SIG-M5 treated with dmso at 0.1 percent for 504 hours (cell line): Measurements from ENCODE around the gene RNF151.

ENCODE experiments used
- DNase-seq: peaks from one replicate; lab custom pipeline; 2025; ENCODE audit not compliant: unreplicated experiment; lab: John Stamatoyannopoulos, UW

Gene RNF151

DNA sequence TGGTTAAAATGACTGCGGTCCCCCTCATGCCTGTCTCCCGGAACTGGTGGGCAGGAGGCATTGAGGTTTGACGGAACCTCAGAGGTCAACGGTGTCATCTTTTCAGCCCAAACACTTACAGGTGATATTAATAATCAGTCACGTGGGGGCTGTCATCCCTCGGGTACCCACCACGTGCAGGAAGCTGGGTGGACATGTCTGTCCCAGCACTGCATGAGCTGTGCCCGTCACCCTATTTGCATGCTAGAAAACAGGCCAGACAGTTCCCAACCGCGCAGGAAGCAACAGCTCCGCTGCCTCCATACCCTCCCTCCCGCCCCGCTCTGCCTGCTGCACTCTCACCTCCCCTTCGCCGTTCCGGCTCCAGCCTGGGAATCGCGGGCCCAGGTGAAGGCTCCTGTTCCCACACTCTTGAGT, 24.5 kb downstream of the RNF151 start:
- DNase-seq = no peak

DNA sequence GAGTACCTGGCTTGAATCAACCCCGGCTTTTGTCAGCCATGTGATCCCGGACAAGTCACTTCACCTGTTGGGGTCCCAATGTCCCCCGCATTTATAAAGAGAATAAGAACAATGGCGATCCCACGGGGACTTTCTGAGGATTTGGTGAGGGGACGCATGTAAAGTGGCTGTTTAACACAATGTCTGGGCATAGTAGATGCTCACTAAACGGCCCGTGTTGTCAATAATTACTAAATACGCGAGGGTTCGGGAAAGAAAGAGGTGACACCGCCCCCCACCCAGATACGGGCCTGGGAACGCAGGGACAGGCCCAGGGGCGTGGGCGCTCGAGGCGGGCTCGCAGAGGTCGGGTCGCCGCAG, 24.9 kb downstream of the RNF151 start:
- DNase-seq = no peak

DNA sequence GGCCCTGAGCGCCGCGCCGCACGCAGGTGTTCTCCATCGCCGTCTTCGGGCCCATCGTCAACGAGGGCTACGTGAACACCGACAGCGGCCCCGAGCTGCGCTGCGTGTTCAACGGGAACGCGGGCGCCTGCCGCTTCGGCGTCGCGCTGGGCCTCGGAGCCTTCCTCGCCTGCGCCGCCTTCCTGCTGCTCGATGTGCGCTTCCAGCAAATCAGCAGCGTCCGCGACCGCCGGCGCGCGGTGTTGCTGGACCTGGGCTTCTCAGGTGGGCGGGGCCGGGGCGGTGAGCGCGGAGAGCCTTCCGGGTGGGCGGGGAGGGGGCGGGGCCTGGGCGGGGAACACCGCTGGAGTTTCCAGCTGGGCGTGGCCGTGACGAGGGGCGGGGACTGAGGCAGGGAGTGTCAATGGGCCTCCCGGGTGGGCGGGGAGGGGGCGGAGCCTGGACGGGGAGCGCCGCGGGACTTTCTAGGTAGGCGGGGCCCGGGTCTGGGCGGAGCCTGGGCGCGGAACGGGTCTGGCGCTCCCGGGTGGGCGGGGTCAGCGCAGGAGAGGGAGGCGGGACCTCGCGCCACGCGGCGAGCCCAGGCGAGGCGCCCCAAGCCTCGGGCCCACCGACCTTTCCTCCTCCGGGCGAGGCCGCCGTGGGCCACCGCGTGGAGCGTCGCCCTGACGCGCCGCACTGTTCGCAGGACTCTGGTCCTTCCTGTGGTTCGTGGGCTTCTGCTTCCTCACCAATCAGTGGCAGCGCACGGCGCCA, 25.5 kb downstream of the RNF151 start:
- peak; percentile 76 for DNase-seq

DNA sequence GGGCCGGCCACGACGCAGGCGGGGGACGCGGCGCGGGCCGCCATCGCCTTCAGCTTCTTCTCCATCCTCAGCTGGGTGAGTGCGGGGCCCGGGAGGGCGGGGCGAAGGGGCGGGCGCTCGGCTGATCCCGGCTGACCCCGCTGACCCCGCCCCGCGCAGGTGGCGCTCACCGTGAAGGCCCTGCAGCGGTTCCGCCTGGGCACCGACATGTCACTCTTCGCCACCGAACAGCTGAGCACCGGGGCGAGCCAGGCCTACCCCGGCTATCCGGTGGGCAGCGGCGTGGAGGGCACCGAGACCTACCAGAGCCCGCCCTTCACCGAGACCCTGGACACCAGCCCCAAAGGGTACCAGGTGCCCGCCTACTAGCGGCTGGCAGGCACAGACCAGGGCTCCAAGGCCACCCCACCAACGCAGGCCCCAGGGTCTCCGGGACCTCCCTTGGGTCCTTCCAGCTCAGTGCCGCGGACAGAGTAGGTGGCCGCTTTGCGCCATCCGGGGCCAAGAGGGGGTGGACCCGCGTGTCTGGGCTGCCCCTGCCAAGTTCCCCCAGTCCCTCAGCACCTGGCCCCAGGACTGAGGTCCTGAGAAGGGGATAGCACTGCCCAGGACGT, 26.2 kb downstream of the RNF151 start:
- no peak for DNase-seq

DNA sequence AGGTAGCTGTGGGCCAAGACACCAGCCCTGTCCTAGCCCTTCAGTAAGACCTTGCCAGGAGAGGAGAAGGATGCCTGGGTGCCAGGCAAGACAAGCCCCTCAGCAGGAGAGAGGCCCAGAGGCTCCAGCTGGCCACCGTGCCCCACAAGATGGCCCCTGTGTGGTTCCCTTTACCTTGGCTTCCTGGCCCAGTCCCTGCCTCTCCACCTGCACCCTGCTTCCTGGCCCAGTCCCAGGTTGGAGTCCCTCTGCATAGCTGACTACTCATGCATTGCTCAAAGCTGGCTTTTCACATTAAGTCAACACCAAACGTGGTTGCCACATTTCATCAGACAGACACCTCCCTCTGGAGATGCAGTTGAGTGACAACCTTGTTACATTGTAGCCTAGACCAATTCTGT, 27.1 kb downstream of the RNF151 start:
- peak; percentile 42 for DNase-seq

DNA sequence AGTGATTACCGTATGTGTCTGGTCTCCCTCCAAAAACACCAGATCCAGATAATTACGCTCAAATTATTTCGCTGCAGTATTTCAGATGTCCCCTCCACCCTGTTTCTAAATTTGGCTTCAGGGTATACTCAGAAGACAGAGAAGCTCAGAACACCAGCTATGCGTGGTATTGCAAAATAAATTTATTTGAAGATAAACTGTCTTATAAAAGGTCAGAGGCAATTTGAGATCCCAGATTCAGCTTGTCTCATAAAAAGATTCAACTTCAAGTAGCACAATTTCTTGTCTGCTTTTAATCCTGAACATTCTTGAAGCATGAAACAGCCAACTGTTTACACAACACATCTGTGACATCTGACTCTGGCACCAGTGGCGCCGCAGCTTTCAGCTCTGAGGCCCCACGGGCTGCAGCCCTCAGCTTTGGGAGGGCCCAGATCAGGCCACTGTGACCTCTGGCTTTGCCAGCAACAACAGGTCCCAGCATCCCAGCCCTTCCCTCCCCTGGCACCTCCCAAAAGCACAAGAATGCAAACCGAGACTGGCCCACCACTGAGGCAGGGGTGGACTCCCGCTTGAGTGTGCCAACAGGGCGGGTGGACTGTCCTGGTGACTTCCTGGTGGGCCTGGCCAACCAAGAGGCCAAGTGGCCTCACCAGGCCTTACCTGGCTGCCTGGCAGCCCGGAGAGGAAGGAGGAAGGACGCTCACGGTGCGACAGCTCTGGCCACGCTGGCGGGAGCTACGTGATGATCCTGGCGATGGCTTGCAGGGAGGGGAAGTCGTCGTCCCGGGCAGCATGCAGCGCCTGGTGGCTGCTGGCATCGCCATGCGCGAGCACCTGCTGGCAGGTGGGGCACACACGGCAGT, 31.1 kb downstream of the RNF151 start:
- DNase-seq = no peak

DNA sequence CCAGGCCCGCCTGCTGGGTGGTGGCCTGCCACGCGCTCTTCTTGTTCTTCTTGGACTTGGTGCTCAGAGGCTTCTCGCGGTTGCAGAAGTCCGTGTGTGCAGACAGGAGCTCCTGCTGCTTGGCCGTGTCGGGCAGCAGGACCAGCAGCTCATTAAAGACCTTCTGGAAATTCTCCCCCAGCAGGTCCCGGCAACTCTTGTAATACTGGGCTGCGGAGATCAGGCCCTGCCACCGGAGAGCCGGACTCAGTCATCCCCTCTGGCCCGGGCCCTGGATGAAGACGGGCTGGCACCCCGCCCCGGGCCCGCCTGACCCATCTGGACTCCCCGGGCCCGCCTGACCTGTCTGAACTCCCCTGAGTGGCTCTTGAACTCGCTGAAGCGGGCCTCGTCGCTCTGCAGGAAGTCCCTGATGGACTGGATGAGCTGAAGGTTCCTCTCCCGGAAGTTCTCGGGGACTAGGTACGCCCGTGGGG, 31.7 kb downstream of the RNF151 start:
- no peak for DNase-seq

DNA sequence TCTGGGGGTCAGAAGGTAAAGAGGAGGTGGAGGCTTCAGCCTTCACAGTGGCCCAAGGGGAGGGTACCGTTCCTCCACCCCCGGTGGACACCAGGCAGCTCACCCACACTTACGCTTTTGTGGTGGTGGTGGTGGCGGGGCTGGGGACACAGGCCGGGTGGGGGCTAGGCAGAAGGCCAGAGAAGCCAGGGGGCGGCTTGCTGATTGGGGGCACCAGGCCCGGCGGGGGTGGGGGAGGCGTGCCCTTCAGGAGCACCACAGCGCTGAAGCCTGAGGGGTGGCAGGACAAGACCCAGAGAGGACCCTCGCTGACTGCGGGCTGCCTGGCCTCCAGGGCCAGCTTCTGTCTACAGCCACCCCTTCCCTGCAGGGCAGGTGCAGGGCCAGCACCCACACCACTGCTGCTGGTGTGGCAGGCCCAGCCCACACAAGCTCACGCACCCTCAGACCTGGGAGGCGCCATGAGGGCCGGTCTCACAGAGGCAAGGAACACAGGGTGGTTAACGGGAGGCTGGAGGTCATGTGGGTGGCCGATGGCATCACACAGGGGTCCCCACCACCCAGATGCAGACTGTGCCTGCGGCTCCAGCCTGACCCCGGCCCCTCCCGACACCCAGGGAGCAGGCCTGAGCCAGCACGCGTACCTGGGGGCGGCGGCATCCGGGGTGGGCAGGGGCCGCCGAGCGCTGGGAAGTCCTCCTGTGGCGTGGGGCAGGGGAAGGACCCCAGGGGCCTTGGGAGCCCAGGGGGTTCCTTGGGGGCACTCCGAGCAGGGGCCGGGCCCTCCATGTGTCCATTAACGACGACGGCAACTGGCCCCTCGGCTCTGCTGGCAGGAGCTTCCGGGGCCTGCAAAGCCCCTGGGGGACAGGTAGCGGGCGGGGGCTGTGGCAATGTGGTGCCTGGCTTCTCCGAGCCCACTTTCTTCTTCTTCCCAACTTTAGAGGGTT, 32.5 kb downstream of the RNF151 start:
- no peak for DNase-seq

DNA sequence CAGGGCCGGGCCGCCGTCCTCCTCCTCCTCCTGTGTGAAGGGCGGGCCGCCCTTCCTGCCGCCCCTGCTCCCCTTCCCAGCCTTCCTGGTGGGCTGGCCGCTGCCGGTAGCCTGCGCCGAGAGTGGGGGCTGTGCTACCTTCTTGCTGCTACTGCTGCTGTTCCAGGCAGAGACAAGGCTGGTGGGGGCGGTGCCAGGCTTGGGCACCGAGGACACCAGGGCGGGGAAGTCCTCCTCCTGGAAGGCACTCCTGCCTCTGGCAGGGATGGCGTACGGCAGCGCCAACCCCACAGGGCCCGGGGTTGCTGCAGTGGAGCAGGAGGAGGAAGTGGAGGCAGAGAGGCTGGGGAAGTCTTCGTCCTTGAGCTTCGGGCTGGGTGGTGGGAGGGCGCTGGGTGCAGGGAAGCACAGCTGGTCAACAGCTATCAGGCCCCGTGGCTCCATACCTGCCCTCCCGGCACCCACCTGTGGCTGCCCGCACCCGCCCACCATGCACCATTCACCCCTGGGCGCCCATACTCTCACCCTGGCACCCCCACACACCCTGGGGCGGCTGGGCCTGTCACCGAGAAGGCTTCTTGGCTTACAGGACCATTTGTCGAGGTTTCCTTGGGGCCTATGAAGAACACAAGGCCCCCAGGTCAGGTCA, 33.3 kb downstream of the RNF151 start:
- no peak for DNase-seq

DNA sequence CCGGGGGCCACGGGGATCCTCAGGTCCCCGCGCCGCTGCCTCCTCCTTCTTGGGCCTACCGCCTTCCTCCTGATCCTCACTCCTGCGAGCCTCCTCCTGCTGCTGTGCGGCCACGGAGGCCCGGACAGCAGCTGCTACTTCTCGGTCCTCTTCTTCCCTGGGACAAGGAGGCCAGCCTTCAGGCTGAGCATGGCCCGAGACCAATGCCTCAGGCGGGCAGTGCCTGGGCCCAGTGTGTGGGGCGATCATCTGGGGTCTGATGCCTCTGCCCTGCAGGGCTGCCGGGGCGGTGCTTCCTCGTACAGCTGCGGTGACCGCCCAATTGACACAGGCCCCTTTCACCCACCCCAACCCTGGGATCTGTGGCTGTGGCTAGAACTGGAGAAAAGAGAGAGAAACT, 34.4 kb downstream of the RNF151 start:
- no peak for DNase-seq

DNA sequence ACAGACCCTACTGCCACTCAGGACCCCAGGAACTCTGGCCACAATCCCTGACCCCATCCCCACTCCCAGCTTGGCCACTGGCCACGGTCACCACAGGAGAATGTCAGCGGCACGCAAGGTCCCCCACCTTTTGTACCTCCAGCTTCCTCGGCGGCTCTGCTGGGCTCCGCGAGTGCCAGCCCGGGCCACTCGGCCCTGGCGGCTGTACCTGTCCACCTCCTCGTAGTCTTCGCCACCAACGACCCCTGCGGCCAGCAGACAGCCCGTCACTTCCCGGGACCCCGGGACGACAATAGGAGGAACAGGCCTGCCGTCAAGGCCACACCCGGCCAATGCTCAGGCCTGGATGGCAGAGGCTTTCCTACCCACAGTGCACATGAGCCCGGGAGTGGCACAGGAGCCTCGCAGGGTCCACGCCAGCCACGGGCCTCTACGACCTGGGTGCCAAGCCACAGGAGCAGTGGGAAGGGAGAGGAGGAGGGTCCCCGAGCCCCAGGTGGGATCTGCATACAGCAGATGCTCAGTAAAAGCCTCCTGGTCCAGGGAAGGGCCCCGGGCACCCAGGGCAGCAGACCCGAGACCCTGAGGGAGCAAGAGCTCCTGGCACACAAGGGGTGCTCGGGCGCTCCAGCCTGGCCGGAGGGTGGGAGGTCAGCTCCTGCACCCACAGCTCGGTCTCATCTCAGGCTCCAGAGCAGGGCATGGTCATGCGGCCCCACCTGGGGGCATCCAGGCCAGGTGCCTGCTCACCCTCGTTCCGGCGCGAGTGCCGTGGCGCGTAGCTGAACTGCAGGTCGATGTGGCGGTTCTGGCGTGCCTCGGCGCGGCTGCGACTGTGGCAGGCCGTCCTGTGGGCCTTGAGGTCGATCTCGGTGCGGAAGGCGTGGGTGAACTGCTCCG, 35.0 kb downstream of the RNF151 start:
- DNase-seq = no peak

DNA sequence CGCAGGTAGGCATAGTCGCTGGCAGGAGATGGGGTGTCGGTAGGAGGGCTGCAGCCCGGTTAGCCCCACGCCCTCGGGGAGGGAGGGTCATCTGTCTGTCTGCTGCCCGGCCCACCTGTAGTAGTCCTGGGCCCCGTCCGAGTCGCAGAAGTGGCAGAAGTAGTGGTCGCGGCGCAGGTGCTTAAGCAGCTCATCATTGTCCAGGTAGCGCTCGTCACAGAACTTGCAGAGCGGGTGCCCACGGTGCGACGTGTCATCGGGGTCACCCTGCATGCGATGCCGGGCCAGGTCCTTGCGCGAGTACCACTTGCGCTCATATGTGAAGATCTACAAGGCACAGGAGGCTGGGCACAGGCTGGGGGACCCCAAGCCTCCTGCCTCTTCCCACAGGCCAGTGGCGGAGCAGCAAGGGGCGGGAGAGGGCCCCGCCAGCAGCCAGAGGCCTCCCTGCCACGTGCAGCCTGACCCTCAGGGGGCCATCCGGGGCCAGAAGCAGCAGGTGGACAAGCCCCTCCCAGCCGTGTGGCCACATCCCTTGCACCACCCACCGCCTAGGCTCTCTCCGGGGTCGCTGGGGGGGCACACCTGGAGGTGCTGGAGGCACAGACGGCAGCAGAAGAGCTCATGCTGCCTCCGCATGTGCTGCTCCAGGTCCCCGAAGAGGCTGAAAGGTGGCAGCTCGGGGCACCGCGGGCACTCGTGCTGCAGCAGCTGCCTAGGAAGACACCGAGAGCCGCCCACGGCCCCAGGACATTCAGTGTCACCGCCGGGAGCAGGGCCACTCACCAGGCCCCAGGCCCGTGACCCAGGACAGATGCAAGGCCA, 36.0 kb downstream of the RNF151 start:
- no peak for DNase-seq

DNA sequence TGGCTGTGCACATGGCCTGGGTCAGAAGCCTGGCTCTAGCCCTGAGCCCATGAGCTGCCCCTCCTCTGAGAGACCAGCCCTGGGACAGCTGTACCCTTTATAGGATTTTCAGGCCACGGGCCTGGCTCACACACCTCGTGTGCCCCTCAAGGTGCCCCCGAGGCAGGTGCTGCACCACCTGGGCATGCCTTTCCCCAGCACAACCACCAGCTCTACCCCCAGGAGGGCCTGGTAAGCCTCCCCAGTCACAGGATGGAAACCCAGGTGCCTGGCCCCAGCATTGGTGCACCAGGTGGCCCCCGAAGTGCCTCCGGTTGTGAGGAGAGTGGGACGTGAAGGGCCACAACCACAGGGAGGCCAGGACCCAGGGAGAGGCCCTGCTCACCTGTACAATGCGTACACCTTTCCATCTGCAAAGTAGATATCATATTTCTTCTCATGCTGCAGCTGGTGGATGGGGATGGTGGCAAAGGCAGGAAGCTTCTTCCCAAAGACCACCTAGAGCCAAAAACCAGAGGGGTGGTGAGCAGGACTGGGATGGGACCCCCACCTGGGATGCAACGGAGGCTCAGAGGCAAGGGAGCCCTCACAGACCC, 36.7 kb downstream of the RNF151 start:
- DNase-seq = no peak

DNA sequence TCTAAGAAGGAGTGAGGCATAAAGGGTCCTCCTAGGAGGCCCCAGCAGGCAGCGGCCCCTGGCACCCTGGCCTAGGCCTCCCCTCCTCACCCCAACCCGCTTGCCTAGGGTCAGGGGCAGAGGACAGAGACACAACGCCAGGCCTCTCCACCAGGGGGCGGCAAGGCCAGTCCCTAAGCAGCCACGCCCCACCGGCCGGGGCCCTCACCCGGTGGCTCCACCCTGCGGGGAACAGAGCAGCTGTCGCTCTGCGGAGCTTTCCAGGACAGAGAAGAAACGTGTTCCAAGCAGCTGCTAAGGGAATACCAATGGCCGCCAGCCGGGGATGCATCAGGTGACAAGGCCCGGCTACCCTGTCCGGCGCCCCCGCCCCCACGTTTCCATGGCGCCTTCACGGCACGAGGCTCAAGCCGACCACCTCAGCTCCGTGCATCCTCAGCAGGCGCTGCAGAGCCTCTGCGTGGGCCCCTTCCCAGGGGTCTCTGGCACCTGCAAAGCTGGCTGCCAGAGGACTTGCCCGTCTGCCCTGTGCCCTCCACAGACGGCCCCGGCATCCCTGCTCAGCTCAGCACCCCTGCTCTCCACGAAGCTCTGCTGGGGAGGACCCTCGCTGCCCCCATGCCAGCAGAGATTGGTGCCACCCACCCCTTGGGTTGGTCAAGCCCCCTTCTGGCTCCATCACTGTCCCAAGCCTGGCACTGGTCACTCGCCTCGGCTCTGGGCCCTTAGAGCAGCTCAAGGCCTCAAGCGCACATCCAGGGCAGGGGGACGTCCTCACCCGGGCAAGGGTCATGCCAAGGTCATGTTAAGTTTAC, 37.4 kb downstream of the RNF151 start:
- peak; percentile 85 for DNase-seq

DNA sequence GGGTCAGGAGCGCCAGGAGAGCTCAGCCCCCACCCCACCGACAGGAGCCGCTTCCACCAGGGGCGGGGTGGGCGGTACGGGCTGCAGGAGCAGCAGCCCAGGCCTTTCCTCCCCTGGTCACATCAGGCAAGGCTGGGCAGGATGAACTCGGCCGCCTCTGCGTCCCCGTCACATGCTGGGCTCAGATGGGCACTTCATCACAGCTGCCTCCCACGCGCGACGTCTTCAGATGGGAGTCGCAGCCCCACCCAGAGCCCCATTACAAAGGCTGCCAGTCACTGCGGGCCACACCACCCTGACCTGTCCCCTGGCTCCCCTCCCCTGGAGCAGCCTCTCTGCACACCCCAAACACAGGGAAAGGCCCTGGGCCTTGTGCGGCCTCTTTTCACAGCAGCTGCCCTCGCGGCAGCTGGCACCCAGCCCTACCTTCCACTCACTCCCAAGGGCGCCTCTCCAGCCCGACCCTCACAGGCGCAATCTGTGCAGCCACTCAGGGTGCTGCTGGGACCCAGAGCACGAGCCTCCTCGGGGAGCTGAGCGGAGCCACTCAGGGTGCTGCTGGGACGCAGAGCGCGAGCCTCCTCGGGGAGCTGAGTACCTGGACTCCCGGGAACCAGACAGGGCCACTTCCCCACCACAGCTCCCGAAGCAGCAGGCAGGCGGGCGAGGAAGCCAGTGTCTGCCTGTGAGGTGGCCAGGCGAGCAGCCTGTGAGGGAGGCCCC, 38.3 kb downstream of the RNF151 start:
- no peak for DNase-seq

DNA sequence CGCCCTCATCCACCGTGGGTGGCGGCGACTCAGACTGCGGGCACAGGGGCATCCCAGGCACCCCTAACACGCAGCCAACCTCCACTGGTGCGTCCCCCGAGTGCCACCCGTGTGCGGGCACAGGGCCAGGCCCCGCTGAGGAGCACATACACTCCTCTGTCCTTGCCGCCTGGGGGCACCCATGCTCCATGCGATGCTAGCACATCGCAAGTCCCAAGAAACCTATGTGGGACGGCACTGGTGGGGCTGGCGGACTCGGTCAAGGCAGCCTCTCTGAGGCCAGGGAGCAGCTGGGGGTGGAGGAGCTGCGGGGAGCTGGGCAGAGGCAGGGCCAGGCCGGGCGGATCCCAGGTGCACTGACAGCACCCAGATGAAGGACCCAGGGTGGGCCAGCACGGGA, 39.0 kb downstream of the RNF151 start:
- DNase-seq = no peak

DNA sequence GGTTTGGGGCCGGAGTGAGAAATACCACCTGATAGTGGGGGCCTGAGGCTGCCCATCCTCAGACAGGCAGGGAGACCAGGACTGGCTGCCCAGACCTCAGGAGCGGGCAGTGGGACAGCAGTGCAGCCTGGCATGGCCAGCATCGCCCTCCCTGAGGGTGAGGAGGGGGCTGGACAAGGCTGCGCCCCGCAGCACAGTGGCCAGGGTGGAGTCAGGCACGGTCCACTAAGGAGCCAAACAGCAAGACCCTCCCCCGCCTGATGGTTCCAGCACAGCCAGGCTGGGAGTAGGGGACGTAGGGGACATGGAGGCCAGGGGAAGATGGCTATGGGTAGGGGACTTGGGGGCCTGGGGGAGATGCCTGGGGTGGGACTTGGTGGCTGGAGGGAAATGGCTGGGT, 39.7 kb downstream of the RNF151 start:
- no peak for DNase-seq
